Measurements from ENCODE around the gene CADM4. TPM values are rescaled to one million over a fixed set of nuclear protein-coding genes. Genes with fewer than 3 reads are reported as not detected.

Gene CADM4
- total and polyA plus RNA-seq, 8 donors: 5.9 to 11.3 (median 8.7) TPM

DNA sequence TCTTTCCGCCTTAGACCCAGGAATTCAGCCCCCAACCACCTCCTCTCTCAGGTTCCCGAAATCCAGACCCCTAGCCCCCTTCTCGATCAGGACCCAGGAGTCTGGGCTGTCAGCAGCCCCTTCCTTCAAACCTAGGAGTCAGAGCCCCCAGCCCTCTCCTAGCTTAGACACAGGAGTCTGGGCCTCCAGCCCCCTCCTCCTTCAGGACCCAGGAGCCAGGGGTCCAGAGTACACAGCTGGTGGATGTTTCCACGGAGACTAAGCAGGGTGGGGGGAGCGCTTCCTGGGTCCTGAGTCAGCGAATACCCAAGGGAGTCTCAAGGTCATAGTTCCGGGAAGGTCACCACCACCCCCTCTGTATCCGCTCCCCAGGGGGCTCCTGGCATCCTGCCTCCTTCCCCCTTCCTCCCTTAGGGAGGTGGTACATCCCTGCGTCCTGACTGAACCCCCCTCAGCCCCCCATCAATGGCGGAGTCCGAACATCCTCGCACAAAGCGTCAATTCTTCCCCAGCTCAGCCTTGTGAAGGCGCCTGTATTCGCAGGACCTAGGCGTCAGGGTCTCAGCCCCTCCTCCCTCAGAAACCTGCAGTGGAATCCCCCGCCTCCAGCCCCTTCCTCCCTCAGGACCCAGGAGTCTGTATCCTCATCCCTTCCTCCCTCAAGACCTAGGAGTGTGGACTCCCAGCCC, 4.6 kb downstream of the CADM4 start:
- FAIRE-seq: no peak
- TF ChIP-seq, protein P1, sequence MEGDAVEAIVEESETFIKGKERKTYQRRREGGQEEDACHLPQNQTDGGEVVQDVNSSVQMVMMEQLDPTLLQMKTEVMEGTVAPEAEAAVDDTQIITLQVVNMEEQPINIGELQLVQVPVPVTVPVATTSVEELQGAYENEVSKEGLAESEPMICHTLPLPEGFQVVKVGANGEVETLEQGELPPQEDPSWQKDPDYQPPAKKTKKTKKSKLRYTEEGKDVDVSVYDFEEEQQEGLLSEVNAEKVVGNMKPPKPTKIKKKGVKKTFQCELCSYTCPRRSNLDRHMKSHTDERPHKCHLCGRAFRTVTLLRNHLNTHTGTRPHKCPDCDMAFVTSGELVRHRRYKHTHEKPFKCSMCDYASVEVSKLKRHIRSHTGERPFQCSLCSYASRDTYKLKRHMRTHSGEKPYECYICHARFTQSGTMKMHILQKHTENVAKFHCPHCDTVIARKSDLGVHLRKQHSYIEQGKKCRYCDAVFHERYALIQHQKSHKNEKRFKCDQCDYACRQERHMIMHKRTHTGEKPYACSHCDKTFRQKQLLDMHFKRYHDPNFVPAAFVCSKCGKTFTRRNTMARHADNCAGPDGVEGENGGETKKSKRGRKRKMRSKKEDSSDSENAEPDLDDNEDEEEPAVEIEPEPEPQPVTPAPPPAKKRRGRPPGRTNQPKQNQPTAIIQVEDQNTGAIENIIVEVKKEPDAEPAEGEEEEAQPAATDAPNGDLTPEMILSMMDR (IDR thresholded peaks at IDR 0.05): no peak
- H3K27me3 ChIP-seq: no peaks in the 10 kb centered on the region
- DNase-seq: no peak
- WGBS, 2 donors: 40 to 44% methylated on average over 17 of the region's 17 CpGs
- H3K4me1 ChIP-seq: no peaks in the 10 kb centered on the region
- H3K9me3 ChIP-seq: no peaks in the 10 kb centered on the region
- intact Hi-C loops (cut with DNase I): no loop called here
- peak overlapping the region in 1 of 4 donors; percentile 12 for H3K4me3 ChIP-seq
- H3K27ac ChIP-seq: no peak overlapping the region
- no peaks in the 10 kb centered on the region for H3K36me3 ChIP-seq
- no peak for ATAC-seq

GRCh38 chr19:43634506-43634871, 5.2 kb downstream of the CADM4 start:
- ATAC-seq (no peak), DNase-seq (no peak), FAIRE-seq (no peak)
- no peaks in the 10 kb centered on the region for H3K9me3 ChIP-seq
- H3K4me3 ChIP-seq: no peak overlapping the region
- 55 to 69% methylated on average over 5 of the region's 5 CpGs for WGBS, 2 donors
- no peaks in the 10 kb centered on the region for H3K4me1 ChIP-seq
- H3K27me3 ChIP-seq: no peaks in the 10 kb centered on the region
- intact Hi-C loops (cut with DNase I): no loop called here
- no peak overlapping the region for H3K27ac ChIP-seq
- TF ChIP-seq, protein P1 (IDR thresholded peaks at IDR 0.05): no peak
- H3K36me3 ChIP-seq: no peaks in the 10 kb centered on the region

- no peaks in the 10 kb centered on the region for H3K9me3 ChIP-seq
- no peaks in the 10 kb centered on the region for H3K27me3 ChIP-seq
- intact Hi-C loops (cut with DNase I): no loop called here
- no peak for ATAC-seq
- no peak for FAIRE-seq
- DNase-seq: no peak
- H3K4me3 ChIP-seq: no peak overlapping the region
- H3K4me1 ChIP-seq: no peaks in the 10 kb centered on the region
- no peaks in the 10 kb centered on the region for H3K36me3 ChIP-seq
- no peak overlapping the region for H3K27ac ChIP-seq
- WGBS, 2 donors: 89 to 90% methylated on average over 5 of the region's 5 CpGs
- TF ChIP-seq, protein P1 (IDR thresholded peaks at IDR 0.05): no peak
Measured at GRCh38 chr19:43634068-43634467, 5.6 kb downstream of the CADM4 start.

- DNase-seq (no peak), ATAC-seq (no peak), FAIRE-seq (no peak)
- Histone ChIP-seq H3K9me3 (no peaks in the 10 kb centered on the region), H3K27me3 (no peaks in the 10 kb centered on the region), H3K27ac (no peak overlapping the region), H3K36me3 (no peaks in the 10 kb centered on the region), H3K4me3 (no peak overlapping the region), H3K4me1 (no peaks in the 10 kb centered on the region)
- WGBS, 2 donors: 90 to 93% methylated on average over 4 of the region's 4 CpGs
- TF ChIP-seq, protein P1 (IDR thresholded peaks at IDR 0.05): no peak
- intact Hi-C loops (cut with DNase I): no loop called here
Measured at GRCh38 chr19:43633520-43633919, 6.1 kb downstream of the CADM4 start.

DNA sequence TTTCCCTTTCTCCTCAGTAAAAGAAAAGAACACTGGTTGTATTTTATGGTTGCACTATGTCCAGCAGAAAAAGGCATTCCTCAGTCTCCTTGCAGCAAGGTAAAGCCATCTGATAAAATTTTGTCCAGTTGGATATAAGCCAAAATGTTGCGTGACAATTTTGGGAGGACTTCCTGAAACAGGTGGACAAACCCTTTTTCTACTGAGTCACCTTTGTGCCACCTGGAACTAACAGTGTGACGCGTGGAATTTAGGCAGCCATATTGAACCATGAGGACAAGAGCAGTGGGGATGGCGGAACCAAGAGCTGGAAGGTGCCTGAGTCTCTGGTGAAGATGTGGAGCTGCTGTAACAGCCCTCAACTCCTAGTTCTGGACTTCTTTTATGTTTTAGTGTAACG, 8.2 kb downstream of the CADM4 start:
- no peak for FAIRE-seq
- intact Hi-C loops (cut with DNase I): no loop called here
- WGBS, 2 donors: 84 to 86% methylated on average over 5 of the region's 5 CpGs

More for the DNA sequence above, 8.2 kb downstream of the CADM4 start:
- ATAC-seq (no peak), DNase-seq (no peak)
- Histone ChIP-seq H3K36me3 (no peaks in the 10 kb centered on the region), H3K27me3 (no peaks in the 10 kb centered on the region), H3K27ac (no peak overlapping the region), H3K9me3 (no peaks in the 10 kb centered on the region), H3K4me3 (no peak overlapping the region), H3K4me1 (no peaks in the 10 kb centered on the region)
- TF ChIP-seq, protein P1 (IDR thresholded peaks at IDR 0.05): no peak
